Left ventricle myocardium inferior (tissue), 1 donor: ENCODE results near the gene PTTG1IP2. TPM values are rescaled to one million over a fixed set of nuclear protein-coding genes. Genes with fewer than 3 reads are reported as not detected.

Experiments used
- DNase-seq: peaks from one replicate; pipeline ENCODE4 v3.0.0-alpha.2; 2020
- H3K27ac ChIP-seq: fragments of 200-600 bp; replicated peaks from 2 replicates; pipeline ENCODE4 v1.8.0; 2021
- H3K27me3 ChIP-seq: fragments of 200-600 bp; 2 replicates; pipeline ENCODE4 v1.8.0; 2021; ENCODE audit warnings: low read depth
- H3K36me3 ChIP-seq: fragments of 200-600 bp; 2 replicates; pipeline ENCODE4 v1.8.0; 2021
- H3K4me1 ChIP-seq: fragments of 200-600 bp; 2 replicates; pipeline ENCODE4 v1.8.0; 2021
- H3K4me3 ChIP-seq: fragments of 200-600 bp; 2 replicates; pipeline ENCODE4 v1.8.0; 2021; ENCODE audit warnings: mild to moderate bottlenecking, moderate library complexity
- H3K9me3 ChIP-seq: fragments of 200-600 bp; replicated peaks from 2 replicates; pipeline ENCODE4 v1.8.0; 2021
- intact Hi-C: fragments of 100-400 bp; cut with micrococcal nuclease; formaldehyde crosslinking; loops from one replicate; pipeline ENCODE4 v1.11.0; 2022
- total RNA-seq: library from RNA; stranded (reverse); fragmentation: NEBNext Ultra II Directional; extraction: Animal tissue kit (Norgen Biotek cat#: 25700); gene quantifications from one replicate; pipeline ENCODE4 v1.2.1, GENCODE V29; 2021
- TF ChIP-seq, protein P1 (sequence below): fragments of 200-600 bp; IDR thresholded peaks from 2 replicates; pipeline ENCODE4 v1.8.0; 2021; ENCODE audit warnings: antibody characterized with exemption, mild to moderate bottlenecking, borderline replicate concordance
- donor health status: DM: no; HTN: yes; CAD: no; lungs with severe emphysema.

PTTG1IP2 gene
- total RNA-seq, 1 donor from 2014 or later = not detected

- intact Hi-C loops = no loop called here
- Histone ChIP-seq H3K27ac (no peak overlapping the region), H3K4me1 (peaks cover 5% of the 10 kb centered on the region), H3K36me3 (no peaks in the 10 kb centered on the region), H3K4me3 (no peak overlapping the region), H3K27me3 (no peaks in the 10 kb centered on the region), H3K9me3 (peaks cover 9% of the 10 kb centered on the region)
- DNase-seq = no peak
- TF ChIP-seq, protein P1, sequence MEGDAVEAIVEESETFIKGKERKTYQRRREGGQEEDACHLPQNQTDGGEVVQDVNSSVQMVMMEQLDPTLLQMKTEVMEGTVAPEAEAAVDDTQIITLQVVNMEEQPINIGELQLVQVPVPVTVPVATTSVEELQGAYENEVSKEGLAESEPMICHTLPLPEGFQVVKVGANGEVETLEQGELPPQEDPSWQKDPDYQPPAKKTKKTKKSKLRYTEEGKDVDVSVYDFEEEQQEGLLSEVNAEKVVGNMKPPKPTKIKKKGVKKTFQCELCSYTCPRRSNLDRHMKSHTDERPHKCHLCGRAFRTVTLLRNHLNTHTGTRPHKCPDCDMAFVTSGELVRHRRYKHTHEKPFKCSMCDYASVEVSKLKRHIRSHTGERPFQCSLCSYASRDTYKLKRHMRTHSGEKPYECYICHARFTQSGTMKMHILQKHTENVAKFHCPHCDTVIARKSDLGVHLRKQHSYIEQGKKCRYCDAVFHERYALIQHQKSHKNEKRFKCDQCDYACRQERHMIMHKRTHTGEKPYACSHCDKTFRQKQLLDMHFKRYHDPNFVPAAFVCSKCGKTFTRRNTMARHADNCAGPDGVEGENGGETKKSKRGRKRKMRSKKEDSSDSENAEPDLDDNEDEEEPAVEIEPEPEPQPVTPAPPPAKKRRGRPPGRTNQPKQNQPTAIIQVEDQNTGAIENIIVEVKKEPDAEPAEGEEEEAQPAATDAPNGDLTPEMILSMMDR = no peak
Measured at GRCh38 chr7:90465816-90466215, 3.6 kb upstream of the PTTG1IP2 start.

DNA sequence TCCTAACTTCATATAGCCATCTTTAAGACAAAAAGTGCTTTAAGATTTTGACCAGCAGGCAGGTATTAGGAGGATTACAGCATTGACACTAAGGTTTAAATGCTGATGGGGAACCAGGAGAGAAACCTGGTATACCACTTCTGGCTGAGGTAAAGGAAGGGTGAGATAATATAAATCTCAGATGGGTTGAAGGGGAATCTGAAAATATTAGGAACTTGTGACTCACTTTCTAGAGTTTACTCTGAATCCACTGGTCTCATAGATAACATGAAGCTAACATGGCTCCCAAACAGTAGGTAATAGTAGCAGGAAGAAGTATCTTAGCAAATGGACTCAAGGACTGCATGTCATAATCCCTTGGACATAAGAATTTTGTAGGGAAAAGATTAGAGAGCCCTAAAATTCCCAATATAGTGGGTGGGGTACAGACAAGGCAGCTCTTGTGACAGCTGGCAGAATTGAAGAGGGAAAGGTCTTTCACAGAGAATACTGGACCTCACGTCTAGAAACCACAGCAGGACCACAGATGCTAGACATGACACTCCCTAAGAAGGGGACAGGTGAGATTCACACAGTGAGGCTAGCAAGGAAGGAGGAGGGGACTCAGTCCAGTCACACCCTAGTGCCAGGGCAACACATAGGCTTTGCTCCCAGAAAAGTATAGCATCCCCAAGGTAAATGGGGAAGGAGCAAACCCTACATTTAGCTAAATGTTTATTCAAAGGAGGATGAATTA is 3.5 kb downstream of the PTTG1IP2 start:
- H3K27ac ChIP-seq = no peak overlapping the region
- no peaks in the 10 kb centered on the region for H3K27me3 ChIP-seq
- H3K4me1 ChIP-seq = no peaks in the 10 kb centered on the region
- no peak for DNase-seq
- no peak overlapping the region for H3K4me3 ChIP-seq
- TF ChIP-seq, protein P1 = no peak
- no peaks in the 10 kb centered on the region for H3K9me3 ChIP-seq
- H3K36me3 ChIP-seq = no peaks in the 10 kb centered on the region
- intact Hi-C loops = no loop called here

DNA sequence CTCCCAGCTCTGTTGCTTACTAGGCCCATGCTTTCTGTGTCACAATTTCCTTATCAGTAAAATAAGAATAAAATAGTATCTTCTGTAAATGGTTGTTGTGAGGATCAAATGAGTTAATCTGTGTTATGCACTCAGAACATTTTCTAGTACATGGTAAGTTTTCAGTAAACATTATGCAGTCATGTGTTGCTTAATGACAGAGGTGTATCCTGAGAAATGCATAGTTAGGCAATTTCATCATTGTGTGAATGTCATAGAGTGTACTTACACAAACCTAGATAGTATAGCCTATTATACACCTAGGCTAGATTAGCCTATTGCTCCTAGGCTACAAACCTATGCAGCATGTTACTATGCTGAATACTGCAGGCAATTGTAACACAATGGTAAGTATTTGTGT is 4.4 kb downstream of the PTTG1IP2 start:
- H3K4me1 ChIP-seq = no peaks in the 10 kb centered on the region
- intact Hi-C loops = no loop called here
- H3K27ac ChIP-seq = no peak overlapping the region
- no peak for DNase-seq
- H3K9me3 ChIP-seq = no peaks in the 10 kb centered on the region
- no peak overlapping the region for H3K4me3 ChIP-seq
- TF ChIP-seq, protein P1 = no peak
- no peaks in the 10 kb centered on the region for H3K27me3 ChIP-seq
- no peaks in the 10 kb centered on the region for H3K36me3 ChIP-seq

DNA sequence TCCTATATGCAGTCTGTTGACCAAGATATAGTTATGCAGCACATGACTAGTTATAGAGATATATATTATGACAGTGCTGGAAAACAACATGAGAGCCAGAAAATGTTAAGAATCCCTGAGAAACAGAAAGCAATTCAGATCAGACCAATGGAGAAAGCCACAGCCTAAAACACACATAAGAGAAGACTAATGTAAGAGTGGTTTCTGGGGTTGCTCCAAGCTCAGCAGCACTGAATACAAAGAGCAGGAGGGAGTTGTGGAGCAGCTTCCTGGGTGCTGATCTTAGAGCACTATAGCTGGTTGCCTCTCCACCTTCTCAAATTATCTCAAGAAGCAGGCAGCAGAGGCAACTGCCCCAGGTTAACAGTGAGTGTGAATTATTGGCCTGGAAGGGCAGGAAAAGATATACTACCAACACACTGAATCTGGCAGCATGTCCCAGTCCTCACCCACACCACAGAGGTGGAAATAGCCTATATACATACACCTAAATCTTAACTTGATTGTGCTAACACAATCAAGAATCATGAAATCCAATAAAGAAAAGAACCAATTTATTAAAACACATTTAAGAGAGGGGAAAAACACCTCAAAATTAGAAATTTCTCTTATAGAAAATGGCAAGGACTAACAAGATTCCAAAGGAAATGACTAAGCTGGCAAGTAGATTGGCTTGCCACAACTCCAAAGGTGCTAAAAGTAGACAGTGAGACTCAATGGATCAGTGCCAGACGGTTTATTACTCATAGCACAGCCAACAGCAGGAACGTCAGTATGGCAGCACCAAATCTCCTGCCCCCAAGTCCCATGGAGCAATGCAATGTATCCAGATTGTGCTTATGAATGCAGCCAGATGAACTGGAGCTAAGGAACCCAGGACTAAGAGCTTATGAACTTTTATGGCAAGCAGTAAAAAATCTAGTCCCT is 5.1 kb downstream of the PTTG1IP2 start:
- Histone ChIP-seq H3K36me3 (no peaks in the 10 kb centered on the region), H3K9me3 (no peaks in the 10 kb centered on the region), H3K27me3 (no peaks in the 10 kb centered on the region), H3K27ac (no peak overlapping the region), H3K4me3 (no peak overlapping the region), H3K4me1 (no peaks in the 10 kb centered on the region)
- intact Hi-C loops = no loop called here
- DNase-seq = no peak
- TF ChIP-seq, protein P1 = no peak

- no peak for DNase-seq
- intact Hi-C loops = no loop called here
- Histone ChIP-seq H3K27me3 (no peaks in the 10 kb centered on the region), H3K9me3 (no peaks in the 10 kb centered on the region), H3K27ac (no peak overlapping the region), H3K4me1 (no peaks in the 10 kb centered on the region), H3K4me3 (no peak overlapping the region), H3K36me3 (no peaks in the 10 kb centered on the region)
- TF ChIP-seq, protein P1 = no peak
Measured at GRCh38 chr7:90483251-90483650, 13.8 kb downstream of the PTTG1IP2 start.
